NCI-H146 (cell line): ENCODE data around the gene NEURL1B.

Source experiments
- DNase-seq: peaks from one replicate; lab custom pipeline; 2025; lab: John Stamatoyannopoulos, UW

The NEURL1B gene

DNA sequence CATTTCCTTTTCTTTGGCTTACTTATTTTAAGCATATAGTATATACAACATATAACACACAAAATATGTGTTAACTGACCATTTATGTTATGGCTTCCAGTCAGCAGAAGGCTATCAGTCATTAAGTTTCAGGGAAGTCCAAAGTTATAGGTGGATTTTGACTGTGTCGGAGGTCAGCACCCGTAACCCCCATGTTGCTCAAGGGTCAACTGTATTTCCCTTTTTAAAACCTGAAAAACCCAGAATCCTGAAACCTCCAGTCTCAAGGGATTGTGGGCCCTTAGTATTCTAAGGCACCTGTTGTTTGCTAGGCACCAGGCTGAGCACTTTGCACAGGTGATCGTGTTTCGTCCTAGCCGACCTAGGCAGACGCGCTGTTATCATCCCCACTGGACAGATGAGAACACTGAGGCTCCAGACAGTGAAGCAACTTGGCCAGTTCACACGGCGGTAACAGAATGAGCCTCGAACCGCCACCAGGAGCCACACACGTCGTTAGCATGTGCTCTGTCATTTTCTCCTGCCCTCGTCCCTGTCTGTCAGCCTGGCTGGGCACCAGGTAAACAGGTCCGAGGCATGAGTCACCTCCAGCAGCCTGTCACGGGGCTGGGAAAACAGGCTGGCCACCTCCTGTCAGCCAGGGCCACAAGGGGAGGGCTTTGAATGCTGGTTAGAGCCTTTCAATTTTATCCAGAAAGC lies 90.1 kb downstream of the NEURL1B start:
- DNase-seq, result no peak

DNA sequence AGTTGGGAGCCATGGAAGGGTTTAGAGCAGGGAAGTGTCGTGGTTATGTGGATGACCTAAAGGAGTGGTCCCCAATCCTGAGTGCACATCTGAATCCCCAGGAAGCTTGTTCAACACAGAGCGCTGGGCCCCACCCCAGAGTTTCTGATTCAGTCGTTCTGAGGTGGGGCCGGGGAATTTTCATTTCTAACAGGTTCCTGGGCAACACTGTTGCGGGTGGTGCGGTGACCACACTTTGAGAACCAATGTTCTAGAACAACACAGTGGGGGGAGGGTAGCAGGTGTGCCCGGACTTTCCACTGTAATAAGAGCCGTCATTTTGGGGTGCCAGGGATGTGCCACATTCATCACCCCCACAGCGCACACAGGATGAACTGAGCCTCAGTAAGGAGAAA lies 90.6 kb downstream of the NEURL1B start:
- DNase-seq, result no peak

DNA sequence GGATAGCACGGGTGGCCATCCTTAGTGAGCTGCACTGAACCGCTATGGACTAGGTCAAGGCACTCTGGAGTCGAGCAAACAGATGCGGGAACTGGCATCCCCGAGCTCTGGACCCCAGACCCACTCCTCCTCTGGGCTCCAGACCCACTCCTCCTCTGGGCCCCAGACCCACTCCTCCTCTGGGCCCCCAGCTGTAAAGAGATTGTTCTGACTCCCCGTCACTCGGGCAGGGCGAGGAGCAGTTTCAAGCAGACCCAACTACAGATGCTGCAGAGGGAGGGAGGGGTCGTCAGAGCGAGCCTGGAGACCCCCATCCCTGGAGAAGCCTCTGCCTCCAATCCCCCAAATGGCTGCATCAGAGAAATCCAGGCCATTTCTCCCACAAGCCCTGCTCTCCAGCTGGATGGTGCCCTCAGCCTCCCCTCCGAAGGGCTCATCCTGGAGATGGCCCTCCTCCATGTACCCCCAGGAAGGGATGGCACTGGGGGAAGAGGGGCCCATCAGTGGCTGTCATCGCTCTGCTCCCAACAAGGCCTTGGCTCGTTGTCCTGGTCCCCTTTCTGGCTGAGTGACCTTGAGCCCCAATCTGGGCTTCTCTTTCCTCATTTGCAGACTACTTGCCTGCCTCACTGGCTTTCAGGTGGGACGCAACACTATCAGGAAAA lies 91.3 kb downstream of the NEURL1B start:
- DNase-seq, result no peak

DNA sequence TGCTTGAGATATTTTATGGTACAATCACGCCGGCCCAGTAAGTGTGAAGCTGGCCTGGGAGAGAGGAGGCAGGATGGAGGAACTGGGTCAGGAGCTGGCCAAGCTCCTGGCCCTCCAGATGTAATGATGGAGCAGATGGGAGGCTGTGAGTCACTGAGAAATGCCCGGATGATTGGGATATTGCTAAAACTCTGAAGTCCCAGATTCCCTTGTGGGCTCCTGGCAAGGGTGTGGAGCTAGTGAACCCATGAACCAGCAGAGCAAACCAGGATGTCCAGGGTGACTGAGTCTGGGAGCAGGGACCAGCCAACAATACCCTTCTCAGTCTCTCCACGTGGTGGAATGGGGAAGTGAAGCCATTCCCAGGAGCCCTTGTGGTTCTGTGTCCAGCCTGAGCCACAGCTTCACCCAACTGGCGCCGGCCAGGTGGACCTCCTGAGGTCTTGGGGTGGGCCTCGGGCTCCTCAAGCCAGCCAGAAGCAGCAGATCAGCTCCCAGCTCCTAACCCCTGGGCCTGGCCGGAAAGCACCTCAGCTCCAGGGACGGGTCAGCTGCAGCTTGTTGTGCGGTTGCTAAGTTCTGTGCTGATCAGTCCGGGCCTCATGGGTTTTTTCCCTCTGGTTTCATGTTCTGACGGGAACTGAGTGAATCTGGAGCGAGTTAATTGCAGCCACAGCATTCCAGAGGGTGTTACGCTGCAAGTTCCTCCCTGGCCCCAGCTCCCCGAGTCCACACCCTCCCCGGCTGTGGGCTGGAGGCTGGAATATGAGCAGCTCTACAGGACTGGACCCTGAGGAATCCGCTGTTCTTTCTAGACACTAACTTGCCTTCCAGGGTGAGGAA lies 92.3 kb downstream of the NEURL1B start:
- DNase-seq, result no peak

DNA sequence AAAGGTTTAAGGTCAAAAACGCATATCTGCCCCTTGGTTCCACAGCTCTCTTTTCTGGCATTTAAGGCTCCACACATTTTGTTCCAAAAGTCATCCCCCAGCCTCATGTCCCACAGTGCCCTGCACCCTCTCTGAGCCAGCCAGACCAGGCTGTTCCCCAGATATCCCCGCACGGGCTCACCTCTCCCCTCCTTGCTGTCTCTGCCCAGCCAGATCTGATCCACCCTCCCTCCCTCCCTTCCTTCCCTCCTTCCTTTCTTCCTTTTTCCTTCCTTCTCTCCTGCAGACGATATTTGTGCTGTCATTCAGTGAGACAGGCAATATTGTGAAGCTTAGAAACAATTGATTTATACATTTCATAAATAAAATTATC lies 92.9 kb downstream of the NEURL1B start:
- DNase-seq, result no peak

DNA sequence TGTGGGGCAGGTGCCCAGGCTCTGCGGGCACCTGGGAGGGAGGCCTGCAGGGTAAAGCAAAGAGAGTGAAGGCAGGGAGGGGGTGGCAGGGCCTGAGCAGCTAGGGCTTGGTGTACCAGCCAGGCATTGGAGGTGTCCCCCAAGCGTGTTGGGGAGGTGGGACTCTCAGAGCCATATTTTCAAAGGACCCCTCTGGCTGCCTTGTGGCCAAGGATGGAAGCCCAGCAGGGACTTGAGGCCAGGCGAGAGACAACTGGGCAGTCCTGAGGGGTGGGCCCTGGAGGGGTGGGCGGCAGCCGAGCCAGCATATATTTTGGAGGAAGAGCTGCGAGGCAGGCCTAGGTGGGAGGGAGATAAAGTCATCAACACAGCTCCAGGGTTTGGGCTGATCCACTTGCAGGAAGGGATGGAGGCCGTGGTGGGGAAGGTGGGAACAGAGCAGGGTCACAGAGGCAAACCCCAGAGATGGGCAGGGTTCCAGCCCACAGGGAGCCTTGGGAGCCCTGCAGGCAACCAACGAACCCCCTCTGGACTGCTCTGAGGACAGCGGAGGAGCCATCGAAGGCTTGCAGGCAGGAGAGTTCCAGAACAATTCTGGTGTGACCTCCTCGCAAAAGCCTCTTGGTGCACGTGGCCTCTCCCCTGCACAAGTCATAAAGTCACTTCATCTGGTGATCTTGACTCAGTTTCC lies 94.2 kb downstream of the NEURL1B start:
- DNase-seq, result no peak

DNA sequence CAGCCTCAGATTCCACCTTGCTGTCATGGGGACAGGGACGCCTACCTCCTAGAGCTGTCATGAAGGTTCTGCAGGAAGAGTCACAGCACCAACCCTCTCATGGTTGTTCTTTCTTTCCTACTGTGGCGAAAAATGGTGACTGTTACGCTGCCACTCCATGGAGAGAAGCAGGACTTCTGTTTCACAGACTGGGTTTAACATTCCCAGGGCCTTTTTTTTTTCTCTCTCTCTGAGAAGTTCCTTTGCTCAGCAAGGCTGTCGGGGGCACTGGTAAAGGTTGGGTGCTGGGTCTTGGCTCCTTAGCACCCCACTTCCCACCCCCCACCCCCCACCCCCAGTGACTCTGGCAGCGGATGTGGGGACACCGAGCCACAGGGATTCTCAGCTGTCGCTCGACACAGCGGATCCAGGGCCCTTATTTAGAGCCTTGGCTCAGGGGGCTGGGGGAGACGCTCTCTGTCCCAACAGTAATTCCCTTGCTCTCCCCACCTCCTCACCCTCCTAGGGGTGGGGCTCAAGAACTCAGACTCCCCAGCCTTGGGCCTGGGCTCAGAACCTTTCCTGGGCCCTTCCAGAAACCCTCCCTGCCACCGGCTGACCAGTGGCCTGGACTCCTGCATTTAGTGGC lies 95.6 kb downstream of the NEURL1B start:
- no peak for DNase-seq

DNA sequence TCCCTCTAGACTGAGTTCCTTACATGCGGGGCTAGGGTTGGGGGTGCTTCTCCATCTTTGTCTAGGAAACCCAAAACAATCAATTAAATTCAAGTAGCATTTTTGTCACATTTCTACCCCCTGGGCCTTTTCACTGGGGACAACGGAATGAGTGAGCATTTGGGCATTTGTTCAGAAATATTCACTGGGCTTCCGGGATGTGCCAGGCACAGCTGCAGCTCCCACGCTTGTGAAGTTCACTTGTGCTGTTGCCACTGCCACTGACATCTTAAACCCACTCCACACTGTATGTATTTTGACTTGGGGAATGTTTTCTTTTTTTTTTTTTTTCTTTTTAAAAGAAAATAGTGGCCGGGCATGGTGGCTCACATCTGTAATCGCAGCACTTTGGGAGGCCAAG lies 98.3 kb downstream of the NEURL1B start:
- DNase-seq, result no peak

DNA sequence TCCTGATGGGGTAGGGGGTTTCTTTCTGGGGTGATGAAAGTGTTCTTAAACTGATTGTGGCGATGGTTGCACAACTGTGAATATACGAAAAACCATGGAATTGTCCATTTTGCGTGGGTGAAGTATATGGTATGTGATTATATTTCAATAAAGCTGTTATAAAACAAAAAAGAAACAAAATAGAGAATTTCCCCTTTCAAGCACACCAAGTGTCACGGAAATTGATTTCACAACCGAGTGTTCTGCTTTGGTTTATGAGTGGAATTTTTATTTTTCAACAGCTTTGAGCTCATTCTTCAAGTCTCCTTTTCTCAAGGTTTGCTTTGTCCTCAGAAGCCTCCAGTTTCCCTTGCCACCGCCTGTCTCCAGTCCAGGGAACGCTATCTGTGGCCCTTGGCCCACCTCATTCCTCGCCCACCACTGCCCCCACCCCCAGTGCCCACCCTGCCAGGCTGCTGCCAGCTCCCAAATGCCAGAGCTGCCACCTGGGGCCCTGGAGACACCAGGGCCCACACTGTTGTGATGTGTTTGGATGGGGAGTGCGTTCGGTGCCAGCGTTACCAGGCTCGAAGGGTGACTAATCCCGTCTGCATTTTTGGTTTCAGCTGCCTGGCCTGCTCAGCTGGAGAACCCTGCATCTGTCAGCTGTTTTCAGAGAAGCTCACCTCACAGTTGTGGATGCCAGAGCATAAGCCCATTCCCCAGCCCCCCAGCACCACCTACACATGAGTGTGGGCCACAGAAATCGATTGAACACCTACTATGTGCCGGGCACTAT lies 99.6 kb downstream of the NEURL1B start:
- DNase-seq, result no peak
